ENCODE measurements around the gene FKBP1A.

DNA sequence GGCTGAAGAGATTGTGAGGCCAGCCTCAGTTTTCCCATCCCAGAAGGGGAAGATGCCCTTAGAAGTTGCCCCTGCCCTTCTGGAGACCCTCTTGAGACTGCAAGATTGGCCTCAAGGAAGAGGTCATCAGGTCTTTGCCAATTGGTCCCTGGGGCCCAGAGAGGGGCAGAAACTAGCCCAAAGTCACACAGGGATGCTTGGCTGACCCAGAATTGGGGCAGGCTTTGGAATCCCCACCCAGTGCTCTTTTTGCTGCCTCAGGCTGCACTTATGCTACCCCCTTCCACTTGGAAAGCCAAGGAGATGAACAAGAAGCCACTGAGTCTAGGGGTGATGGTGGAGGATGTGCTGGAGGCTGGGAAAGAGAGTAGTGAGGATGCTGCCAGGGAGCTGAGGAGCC lies 24.9 kb upstream of the FKBP1A start:
- no peak for TF ChIP-seq POLR2A (IDR thresholded peaks at IDR 0.05; ENCODE audit: low read depth, low read length)
- TF ChIP-seq TAF1 (IDR thresholded peaks at IDR 0.05; ENCODE audit: low read depth, low read length): no peak
- TF ChIP-seq POLR2AphosphoS5 (IDR thresholded peaks at IDR 0.05; ENCODE audit: low read depth, low read length): no peak
- TF ChIP-seq SPI1 (IDR thresholded peaks at IDR 0.05; ENCODE audit: low read depth, low read length): no peak

Data from GM12891 (cell line).